ENCODE data around the gene EMC1. TPM values are rescaled to one million over a fixed set of nuclear protein-coding genes. Genes with fewer than 3 reads are reported as not detected.
"Not testable (repeated sequence)": the region's sequence is repeated elsewhere in the genome, so short reads cannot be mapped to it uniquely, and the experiment has no call there.

Gene EMC1
- total RNA-seq, 2 experiments from 2014 or later, result 41.3 to 50.1 TPM

DNA sequence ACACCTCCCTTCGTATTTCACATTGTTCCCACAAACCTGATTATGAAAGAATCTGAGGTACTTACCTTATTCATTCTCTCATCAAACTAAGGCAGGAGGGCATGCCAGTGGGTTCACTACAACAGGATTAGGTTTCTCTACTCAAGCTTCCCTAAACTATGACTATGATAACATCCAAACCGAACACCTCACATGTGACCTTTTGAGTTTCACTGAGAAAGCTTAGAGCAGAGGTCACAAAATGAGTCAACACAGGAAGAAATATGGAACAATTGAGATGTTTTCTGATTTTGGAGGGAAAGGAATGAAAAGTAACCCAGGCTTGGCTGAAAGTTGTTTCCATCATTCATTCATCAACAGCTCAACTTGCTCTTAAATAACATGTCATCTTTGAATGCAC is 65.3 kb downstream of the EMC1 start:
- no peak for TF ChIP-seq EZH2phosphoT487 (IDR thresholded peaks at IDR 0.05; ENCODE audit: borderline replicate concordance, low read depth, low read length)
- TF ChIP-seq, protein P1, sequence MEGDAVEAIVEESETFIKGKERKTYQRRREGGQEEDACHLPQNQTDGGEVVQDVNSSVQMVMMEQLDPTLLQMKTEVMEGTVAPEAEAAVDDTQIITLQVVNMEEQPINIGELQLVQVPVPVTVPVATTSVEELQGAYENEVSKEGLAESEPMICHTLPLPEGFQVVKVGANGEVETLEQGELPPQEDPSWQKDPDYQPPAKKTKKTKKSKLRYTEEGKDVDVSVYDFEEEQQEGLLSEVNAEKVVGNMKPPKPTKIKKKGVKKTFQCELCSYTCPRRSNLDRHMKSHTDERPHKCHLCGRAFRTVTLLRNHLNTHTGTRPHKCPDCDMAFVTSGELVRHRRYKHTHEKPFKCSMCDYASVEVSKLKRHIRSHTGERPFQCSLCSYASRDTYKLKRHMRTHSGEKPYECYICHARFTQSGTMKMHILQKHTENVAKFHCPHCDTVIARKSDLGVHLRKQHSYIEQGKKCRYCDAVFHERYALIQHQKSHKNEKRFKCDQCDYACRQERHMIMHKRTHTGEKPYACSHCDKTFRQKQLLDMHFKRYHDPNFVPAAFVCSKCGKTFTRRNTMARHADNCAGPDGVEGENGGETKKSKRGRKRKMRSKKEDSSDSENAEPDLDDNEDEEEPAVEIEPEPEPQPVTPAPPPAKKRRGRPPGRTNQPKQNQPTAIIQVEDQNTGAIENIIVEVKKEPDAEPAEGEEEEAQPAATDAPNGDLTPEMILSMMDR (conservative IDR thresholded peaks at IDR 0.05; ENCODE audit: low read length), result no peak
- CTCF ChIA-PET (ENCODE audit: unreplicated experiment), result no interaction called here
- H2AFZ ChIP-seq (ENCODE audit: low read length), result no peak overlapping the region
- 0 out of 2 replicates have a peak, but pooled peaks cover 3% of the 10 kb centered on the region for H4K20me1 ChIP-seq (ENCODE audit: insufficient read depth, low read length)
- no peak for DNase-seq (ENCODE audit: low spot score)
- H3K4me2 ChIP-seq (ENCODE audit: low read length), result no peak overlapping the region
- POLR2A ChIA-PET, result no interaction called here
- no peaks in the 10 kb centered on the region for H3K9me2 ChIP-seq (ENCODE audit: insufficient read depth, low read length)
- no TSS peak for BruUV-seq (replicated peaks)
- no peaks in the 10 kb centered on the region for H3K79me2 ChIP-seq (ENCODE audit: insufficient read depth, low read depth, low read length)
- H3K27ac ChIP-seq (ENCODE audit: low read depth, low read length, poor library complexity, severe bottlenecking), result no peak overlapping the region
- intact Hi-C loops (cut with micrococcal nuclease; ENCODE audit: unreplicated experiment), result no loop called here
- peaks cover 97% of the 10 kb centered on the region for H3K36me3 ChIP-seq (ENCODE audit: insufficient read depth, low read length)
- H3K9me3 ChIP-seq (ENCODE audit: low read length), result no peaks in the 10 kb centered on the region
- H3K4me3 ChIP-seq (ENCODE audit: low read depth, low read length, poor library complexity, severe bottlenecking), result no peak overlapping the region
- H3K4me1 ChIP-seq (ENCODE audit: insufficient read depth, low read length, poor library complexity, severe bottlenecking), result no peaks in the 10 kb centered on the region

DNA sequence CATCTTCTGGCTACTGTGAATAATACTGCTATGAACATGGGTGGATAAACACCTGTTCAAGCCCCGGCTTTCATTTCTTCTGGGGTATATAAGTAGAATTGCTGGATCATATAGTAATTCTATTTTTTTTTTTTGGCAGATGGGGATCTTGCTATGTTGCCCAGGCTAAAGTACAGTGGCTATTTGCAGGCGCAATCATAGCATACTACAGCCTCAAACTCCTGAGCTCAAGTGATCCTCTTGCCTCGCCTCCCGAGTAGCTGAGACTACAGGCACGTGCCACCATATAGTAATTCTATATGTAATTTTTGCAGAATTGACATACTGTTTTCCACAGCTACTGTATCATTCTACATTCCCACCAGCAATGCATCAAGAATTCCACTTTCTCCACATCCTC is 69.1 kb downstream of the EMC1 start:
- Histone ChIP-seq H3K27ac (ENCODE audit: low read depth, low read length, poor library complexity, severe bottlenecking) (no peak overlapping the region), H2AFZ (ENCODE audit: low read length) (no peak overlapping the region), H4K20me1 (ENCODE audit: insufficient read depth, low read length) (0 out of 2 replicates have a peak, but pooled peaks cover 3% of the 10 kb centered on the region), H3K79me2 (ENCODE audit: insufficient read depth, low read depth, low read length) (no peaks in the 10 kb centered on the region), H3K36me3 (ENCODE audit: insufficient read depth, low read length) (peaks cover 99% of the 10 kb centered on the region), H3K4me3 (ENCODE audit: low read depth, low read length, poor library complexity, severe bottlenecking) (no peak overlapping the region), H3K9me3 (ENCODE audit: low read length) (no peaks in the 10 kb centered on the region), H3K4me1 (ENCODE audit: insufficient read depth, low read length, poor library complexity, severe bottlenecking) (no peaks in the 10 kb centered on the region), H3K4me2 (ENCODE audit: low read length) (no peak overlapping the region), H3K9me2 (ENCODE audit: insufficient read depth, low read length) (no peaks in the 10 kb centered on the region)
- BruUV-seq (replicated peaks), result no TSS peak
- POLR2A ChIA-PET, result no interaction called here
- DNase-seq (ENCODE audit: low spot score), result no peak
- CTCF ChIA-PET (ENCODE audit: unreplicated experiment), result no interaction called here
- TF ChIP-seq, protein P1 (conservative IDR thresholded peaks at IDR 0.05; ENCODE audit: low read length), result no peak
- no peak for TF ChIP-seq EZH2phosphoT487 (IDR thresholded peaks at IDR 0.05; ENCODE audit: borderline replicate concordance, low read depth, low read length)
- intact Hi-C loops (cut with micrococcal nuclease; ENCODE audit: unreplicated experiment), result no loop called here

DNA sequence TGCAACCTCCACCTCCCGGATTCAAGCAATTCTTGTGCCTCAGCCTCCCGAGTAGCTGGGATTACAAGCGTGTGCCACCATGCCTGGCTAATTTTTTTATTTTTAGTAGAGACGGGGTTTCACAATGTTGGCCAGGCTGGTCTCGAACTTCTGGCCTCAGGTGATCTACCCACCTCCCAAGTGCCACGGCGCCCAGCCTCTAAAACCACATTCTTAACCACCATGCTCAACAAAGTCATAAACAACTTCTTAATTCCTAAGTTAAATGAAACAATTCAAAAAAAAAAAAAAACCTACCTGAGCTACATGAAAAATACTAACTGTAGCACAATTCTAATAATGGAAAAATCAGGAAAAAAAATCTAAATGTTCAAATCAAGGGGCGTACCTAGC is 71.1 kb downstream of the EMC1 start:
- POLR2A ChIA-PET, result interaction anchor here (0.6 to 0.8 kb wide), 2 partner anchors 11 to 250 kb away, joined by 3 read pairs; no protein-coding TSS in a partner anchor

More for the DNA sequence above, 71.1 kb downstream of the EMC1 start:
- CTCF ChIA-PET (ENCODE audit: unreplicated experiment); H3K79me2 ChIP-seq (ENCODE audit: insufficient read depth, low read depth, low read length); H4K20me1 ChIP-seq (ENCODE audit: insufficient read depth, low read length); H3K27ac ChIP-seq (ENCODE audit: low read depth, low read length, poor library complexity, severe bottlenecking); H3K9me2 ChIP-seq (ENCODE audit: insufficient read depth, low read length); intact Hi-C loops (cut with micrococcal nuclease; ENCODE audit: unreplicated experiment); H2AFZ ChIP-seq (ENCODE audit: low read length); H3K4me3 ChIP-seq (ENCODE audit: low read depth, low read length, poor library complexity, severe bottlenecking); H3K4me2 ChIP-seq (ENCODE audit: low read length); DNase-seq (ENCODE audit: low spot score); H3K4me1 ChIP-seq (ENCODE audit: insufficient read depth, low read length, poor library complexity, severe bottlenecking); H3K9me3 ChIP-seq (ENCODE audit: low read length); BruUV-seq (replicated peaks): not testable (repeated sequence)
- H3K36me3 ChIP-seq (ENCODE audit: insufficient read depth, low read length), result peaks cover 100% of the 10 kb centered on the region

Measured in OCI-LY7 (cell line).